ENCODE data around the gene RAD21L1.

DNA sequence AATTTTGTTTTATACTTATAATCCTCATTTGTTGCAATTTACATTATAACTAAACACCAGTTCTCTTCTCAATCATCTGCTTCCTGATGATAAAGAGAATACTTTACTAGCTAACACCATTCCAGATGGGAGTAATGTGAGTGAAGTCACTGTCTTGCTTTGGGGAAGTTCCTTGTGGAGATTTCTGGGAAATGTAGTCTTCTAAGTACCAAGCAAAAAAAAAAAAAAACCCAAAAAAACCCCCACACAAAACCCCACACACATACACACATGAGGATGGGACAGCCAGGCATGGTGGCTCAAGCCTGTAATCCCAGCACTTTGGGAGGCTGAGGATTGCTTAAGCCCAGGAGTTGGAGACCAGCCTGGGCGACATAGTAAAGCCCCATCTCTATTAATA lies 38.0 kb downstream of the RAD21L1 start:
- TF ChIP-seq, protein P1, sequence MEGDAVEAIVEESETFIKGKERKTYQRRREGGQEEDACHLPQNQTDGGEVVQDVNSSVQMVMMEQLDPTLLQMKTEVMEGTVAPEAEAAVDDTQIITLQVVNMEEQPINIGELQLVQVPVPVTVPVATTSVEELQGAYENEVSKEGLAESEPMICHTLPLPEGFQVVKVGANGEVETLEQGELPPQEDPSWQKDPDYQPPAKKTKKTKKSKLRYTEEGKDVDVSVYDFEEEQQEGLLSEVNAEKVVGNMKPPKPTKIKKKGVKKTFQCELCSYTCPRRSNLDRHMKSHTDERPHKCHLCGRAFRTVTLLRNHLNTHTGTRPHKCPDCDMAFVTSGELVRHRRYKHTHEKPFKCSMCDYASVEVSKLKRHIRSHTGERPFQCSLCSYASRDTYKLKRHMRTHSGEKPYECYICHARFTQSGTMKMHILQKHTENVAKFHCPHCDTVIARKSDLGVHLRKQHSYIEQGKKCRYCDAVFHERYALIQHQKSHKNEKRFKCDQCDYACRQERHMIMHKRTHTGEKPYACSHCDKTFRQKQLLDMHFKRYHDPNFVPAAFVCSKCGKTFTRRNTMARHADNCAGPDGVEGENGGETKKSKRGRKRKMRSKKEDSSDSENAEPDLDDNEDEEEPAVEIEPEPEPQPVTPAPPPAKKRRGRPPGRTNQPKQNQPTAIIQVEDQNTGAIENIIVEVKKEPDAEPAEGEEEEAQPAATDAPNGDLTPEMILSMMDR (IDR thresholded peaks at IDR 0.05; ENCODE audit: low read depth, low read length, missing input control) = no peak
- TF ChIP-seq YY1 (IDR thresholded peaks at IDR 0.05) = no peak
- no peak for TF ChIP-seq TAF1 (conservative IDR thresholded peaks at IDR 0.05)
- TF ChIP-seq, protein P2, sequence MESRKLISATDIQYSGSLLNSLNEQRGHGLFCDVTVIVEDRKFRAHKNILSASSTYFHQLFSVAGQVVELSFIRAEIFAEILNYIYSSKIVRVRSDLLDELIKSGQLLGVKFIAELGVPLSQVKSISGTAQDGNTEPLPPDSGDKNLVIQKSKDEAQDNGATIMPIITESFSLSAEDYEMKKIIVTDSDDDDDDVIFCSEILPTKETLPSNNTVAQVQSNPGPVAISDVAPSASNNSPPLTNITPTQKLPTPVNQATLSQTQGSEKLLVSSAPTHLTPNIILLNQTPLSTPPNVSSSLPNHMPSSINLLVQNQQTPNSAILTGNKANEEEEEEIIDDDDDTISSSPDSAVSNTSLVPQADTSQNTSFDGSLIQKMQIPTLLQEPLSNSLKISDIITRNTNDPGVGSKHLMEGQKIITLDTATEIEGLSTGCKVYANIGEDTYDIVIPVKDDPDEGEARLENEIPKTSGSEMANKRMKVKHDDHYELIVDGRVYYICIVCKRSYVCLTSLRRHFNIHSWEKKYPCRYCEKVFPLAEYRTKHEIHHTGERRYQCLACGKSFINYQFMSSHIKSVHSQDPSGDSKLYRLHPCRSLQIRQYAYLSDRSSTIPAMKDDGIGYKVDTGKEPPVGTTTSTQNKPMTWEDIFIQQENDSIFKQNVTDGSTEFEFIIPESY (IDR thresholded peaks at IDR 0.05) = no peak

Data from liver (tissue), 3 donors.